Measurements from ENCODE around the gene CXCL5. TPM values are rescaled to one million over a fixed set of nuclear protein-coding genes. Genes with fewer than 3 reads are reported as not detected.

CXCL5 gene
- total and polyA plus RNA-seq, 10 of the 15 experiments (the other 5 are each of a cell fraction or from before 2014, with no cell fraction given), result not detected

- ATAC-seq (no peak), DNase-seq (ENCODE audit: low read depth, low spot score) (no peak), FAIRE-seq (no peak)
- in situ Hi-C loops (cut with MboI) (no loop called here), intact Hi-C loops (cut with micrococcal nuclease; ENCODE audit: unreplicated experiment) (no loop called here)
- Histone ChIP-seq H3K9me3 (replicated peaks; ENCODE audit: control insufficient read depth, insufficient read depth, low read length) (no peaks in the 10 kb centered on the region), H3K27ac (ENCODE audit: control insufficient read depth, insufficient read depth) (no peak overlapping the region), H3K79me2 (ENCODE audit: control insufficient read depth, insufficient read depth, low read length) (no peaks in the 10 kb centered on the region), H3K4me1 (ENCODE audit: control insufficient read depth, insufficient read depth, low read length) (no peaks in the 10 kb centered on the region), H3K4me3 (no peak overlapping the region), H3K4me2 (ENCODE audit: control insufficient read depth, insufficient read depth) (no peak overlapping the region), H3K9ac (ENCODE audit: control insufficient read depth, insufficient read depth, low read length) (no peak overlapping the region), H2AFZ (ENCODE audit: control insufficient read depth, low read depth, low read length) (no peak overlapping the region), H3K36me3 (ENCODE audit: control insufficient read depth in 2 of 2, insufficient read depth in 2 of 2, low read length in 1 of 2) (no peaks in the 10 kb centered on the region), H3K27me3 (replicated peaks in 1 of 2; ENCODE audit: control insufficient read depth in 2 of 2, insufficient read depth in 2 of 2, low read length in 1 of 2) (no peaks in the 10 kb centered on the region; a peak in 2 of 4 replicates), H4K20me1 (ENCODE audit: control insufficient read depth, insufficient read depth) (no peaks in the 10 kb centered on the region)
- ChIA-PET RAD21 (ENCODE audit: unreplicated experiment) (no interaction called here), POLR2A (no interaction called here), SMC1A (ENCODE audit: uncharacterized antibody, unreplicated experiment) (no interaction called here), CTCF (interaction anchor here (0.7 kb wide), 1 partner anchor 200 kb away, joined by 3 read pairs; no protein-coding TSS in a partner anchor)
- no TSS peak for BruUV-seq (replicated peaks)
- no peak for TF ChIP-seq POLR2AphosphoS5 (IDR thresholded peaks at IDR 0.05; ENCODE audit: low read length)
- no peak for TF ChIP-seq RAD21 (IDR thresholded peaks at IDR 0.05; ENCODE audit: insufficient read depth, low read depth, low read length)
- TF ChIP-seq MEF2A (IDR thresholded peaks at IDR 0.05; ENCODE audit: insufficient read depth, low read depth, low read length), result no peak
- no peak for TF ChIP-seq CHD4 (IDR thresholded peaks at IDR 0.05)
- no peak for TF ChIP-seq SREBF2 (IDR thresholded peaks at IDR 0.05; ENCODE audit: low read length)
- TF ChIP-seq KLF5 (IDR thresholded peaks at IDR 0.05; ENCODE audit: partially characterized antibody), result no peak
- 2% methylated on average over 3 of the region's 3 CpGs for WGBS (ENCODE audit: insufficient coverage, insufficient replicate concordance, low lambda C conversion rate, missing lambda C conversion rate)
These were observed 19.0 kb downstream of the CXCL5 start for GRCh38 chr4:73979407-73979957.

- Histone ChIP-seq H3K4me1 (ENCODE audit: control insufficient read depth, insufficient read depth, low read length) (no peaks in the 10 kb centered on the region), H3K27ac (ENCODE audit: control insufficient read depth, insufficient read depth) (no peak overlapping the region), H3K79me2 (ENCODE audit: control insufficient read depth, insufficient read depth, low read length) (no peaks in the 10 kb centered on the region), H3K36me3 (ENCODE audit: control insufficient read depth in 2 of 2, insufficient read depth in 2 of 2, low read length in 1 of 2) (no peaks in the 10 kb centered on the region), H4K20me1 (ENCODE audit: control insufficient read depth, insufficient read depth) (no peaks in the 10 kb centered on the region), H2AFZ (ENCODE audit: control insufficient read depth, low read depth, low read length) (no peak overlapping the region), H3K27me3 (replicated peaks in 1 of 2; ENCODE audit: control insufficient read depth in 2 of 2, insufficient read depth in 2 of 2, low read length in 1 of 2) (no peaks in the 10 kb centered on the region; a peak in 2 of 4 replicates), H3K9ac (ENCODE audit: control insufficient read depth, insufficient read depth, low read length) (no peak overlapping the region), H3K4me2 (ENCODE audit: control insufficient read depth, insufficient read depth) (no peak overlapping the region), H3K4me3 (no peak overlapping the region), H3K9me3 (replicated peaks; ENCODE audit: control insufficient read depth, insufficient read depth, low read length) (no peaks in the 10 kb centered on the region)
- FAIRE-seq (no peak), DNase-seq (ENCODE audit: low read depth, low spot score) (no peak), ATAC-seq (no peak)
- no TSS peak for BruUV-seq (replicated peaks)
- POLR2A ChIA-PET, result no interaction called here
- TF ChIP-seq TAF1 (IDR thresholded peaks at IDR 0.05; ENCODE audit: borderline replicate concordance, low read depth, low read length) (no peak), YBX1 (IDR thresholded peaks at IDR 0.05) (no peak), RBBP5 (conservative IDR thresholded peaks at IDR 0.05) (no peak), ZZZ3 (IDR thresholded peaks at IDR 0.05; ENCODE audit: control insufficient read depth, insufficient read length, low read depth) (no peak), POLR2AphosphoS5 (IDR thresholded peaks at IDR 0.05; ENCODE audit: low read length) (no peak), CBX3 (IDR thresholded peaks at IDR 0.05; ENCODE audit: borderline replicate concordance, low read depth) (no peak), TBL1XR1 (IDR thresholded peaks at IDR 0.05; ENCODE audit: low read depth, low read length) (no peak), TCF3 (IDR thresholded peaks at IDR 0.05; ENCODE audit: borderline replicate concordance, insufficient read depth, low read depth, low read length) (no peak), CEBPZ (IDR thresholded peaks at IDR 0.05; ENCODE audit: low read depth, low read length) (no peak), FOS (IDR thresholded peaks at IDR 0.05; ENCODE audit: borderline replicate concordance, extremely low read depth, insufficient read length) (no peak), ZNF207 (IDR thresholded peaks at IDR 0.05; ENCODE audit: borderline replicate concordance) (no peak), RFX5 (IDR thresholded peaks at IDR 0.05; ENCODE audit: low read depth, low read length) (no peak), ZNF622 (IDR thresholded peaks at IDR 0.05) (no peak)
- SMC1A ChIA-PET (ENCODE audit: uncharacterized antibody, unreplicated experiment), result no interaction called here
- in situ Hi-C loops (cut with MboI), result no loop called here
- CTCF ChIA-PET, result no interaction called here
- intact Hi-C loops (cut with micrococcal nuclease; ENCODE audit: unreplicated experiment), result no loop called here
- RAD21 ChIA-PET (ENCODE audit: unreplicated experiment), result no interaction called here
These were observed 19.6 kb downstream of the CXCL5 start for GRCh38 chr4:73978886-73979285.

All from GM12878 (cell line).